GM19455 (cell line): Measurements from ENCODE around the gene SNCAIP.
A peak's percentile ranks its signal among the peaks of the same experiment; 100 is the strongest.

Experiments used
- ATAC-seq: cut with Tn5 transposase; IDR thresholded peaks from one replicate; pipeline ENCODE4 v1.9.1; 2021; ENCODE audit not compliant: unreplicated experiment

SNCAIP gene

GRCh38 chr5:122392224-122392623 is 80.2 kb downstream of the SNCAIP start:
- ATAC-seq = no peak

- no peak for ATAC-seq
These were observed 80.8 kb downstream of the SNCAIP start for GRCh38 chr5:122392824-122393223.

GRCh38 chr5:122394284-122394930 is 82.4 kb downstream of the SNCAIP start:
- ATAC-seq = no peak

GRCh38 chr5:122398016-122398415 is 86.0 kb downstream of the SNCAIP start:
- no peak for ATAC-seq

- no peak for ATAC-seq
These were observed 88.3 kb downstream of the SNCAIP start for GRCh38 chr5:122400341-122400740.

GRCh38 chr5:122400938-122401337 is 88.9 kb downstream of the SNCAIP start:
- ATAC-seq = no peak

- no peak for ATAC-seq
These were observed 90.1 kb downstream of the SNCAIP start for GRCh38 chr5:122401976-122402725.

- no peak for ATAC-seq
These were observed 91.1 kb downstream of the SNCAIP start for GRCh38 chr5:122402955-122403685.

- ATAC-seq = no peak
These were observed 92.0 kb downstream of the SNCAIP start for GRCh38 chr5:122404018-122404417.

GRCh38 chr5:122404653-122405362 is 92.8 kb downstream of the SNCAIP start:
- no peak for ATAC-seq

GRCh38 chr5:122405751-122406150 is 93.7 kb downstream of the SNCAIP start:
- no peak for ATAC-seq

- no peak for ATAC-seq
These were observed 94.1 kb downstream of the SNCAIP start for GRCh38 chr5:122406181-122406580.

- ATAC-seq = no peak
These were observed 96.7 kb downstream of the SNCAIP start for GRCh38 chr5:122408592-122409224.

GRCh38 chr5:122412966-122413365 is 100.9 kb downstream of the SNCAIP start:
- no peak for ATAC-seq

GRCh38 chr5:122413722-122414121 is 101.7 kb downstream of the SNCAIP start:
- no peak for ATAC-seq

- ATAC-seq = peak; percentile 78
These were observed 103.2 kb downstream of the SNCAIP start for GRCh38 chr5:122415030-122415800.

- ATAC-seq = no peak
These were observed 103.7 kb downstream of the SNCAIP start for GRCh38 chr5:122415801-122416120.

- ATAC-seq = no peak
These were observed 107.3 kb downstream of the SNCAIP start for GRCh38 chr5:122419142-122419894.

- ATAC-seq = no peak
These were observed 108.1 kb downstream of the SNCAIP start for GRCh38 chr5:122420091-122420490.
